Left lung (tissue), 10 donors: ENCODE results near the gene ARID5A. TPM values are rescaled to one million over a fixed set of nuclear protein-coding genes. Genes with fewer than 3 reads are reported as not detected.

Experiments used
- ATAC-seq: fragments of 200-7000 bp; cut with Tn5 transposase; one replicate; pipeline ENCODE4 v1.9.1; 2020; ENCODE audit warnings: moderate library complexity
- DNase-seq, 4 donors: peaks; one replicate each; pipeline ENCODE4 v3.0.0-alpha.2; 2013 to 2020
- H3K27ac ChIP-seq, 2 donors: fragments of 200-600 bp; sonication (generic) in 1 of 2; one replicate each; pipeline versions ENCODE4 v1.5.0 to v1.8.0; 2020 to 2021
- H3K27me3 ChIP-seq, 2 donors: fragments of 200-600 bp; sonication (generic) in 1 of 2; one replicate each; pipeline versions ENCODE4 v1.5.0 to v1.8.0; 2020 to 2021
- H3K36me3 ChIP-seq, 2 donors: fragments of 200-600 bp; sonication (generic) in 1 of 2; one replicate each; pipeline versions ENCODE4 v1.5.0 to v1.8.0; 2020 to 2021
- H3K4me1 ChIP-seq, 2 donors: fragments of 200-600 bp; one replicate each; pipeline ENCODE4 v1.8.0; 2021
- H3K4me3 ChIP-seq, 2 donors: fragments of 200-600 bp; sonication (generic) in 1 of 2; one replicate each; pipeline versions ENCODE4 v1.5.0 to v1.8.0; 2020 to 2021; ENCODE audit warnings: mild to moderate bottlenecking in 1 of 2
- H3K9me3 ChIP-seq, 2 donors: fragments of 200-600 bp; sonication (generic) in 1 of 2; one replicate each; pipeline versions ENCODE4 v1.5.0 to v1.8.0; 2020 to 2021
- CTCF ChIP-seq, 2 donors: fragments of 200-600 bp; sonication (generic) in 1 of 2; IDR thresholded peaks; one replicate each; pipeline versions ENCODE4 v1.5.0 to v1.8.0; 2021; ENCODE audit warnings: antibody characterized with exemption in 2 of 2
- intact Hi-C, 2 donors: fragments of 100-400 bp; cut with DNase I; formaldehyde crosslinking; loops; one replicate each; pipeline versions ENCODE4 v1.11.2 to v1.14.2; 2022
- polyA plus RNA-seq, 6 donors: library from polyadenylated mRNA; unstranded; fragments of 120-200 nt; gene quantifications; one replicate each; pipeline ENCODE4 v1.2.1, GENCODE V29; 2013; ENCODE audit not compliant: insufficient read length in 6 of 6
- total RNA-seq, 2 donors: library from RNA; stranded (reverse); fragmentation: NEBNext Ultra II Directional; extraction: Animal tissue kit (Norgen Biotek cat#: 25700); gene quantifications; one replicate each; pipeline ENCODE4 v1.2.1, GENCODE V29; 2021
- donor health status: DM: no; HTN: yes; CAD: no.
- donor health status: DM: no; HTN: no; CAD: no.

ARID5A gene
- total and polyA plus RNA-seq, 8 donors: 6.6 to 30.9 (median 7.5) TPM

GRCh38 chr2:96532641-96533291 lies 3.8 kb upstream of the ARID5A start:
- intact Hi-C loops: no loop called here
- no peak for TF ChIP-seq CTCF (IDR thresholded peaks at IDR 0.05)

GRCh38 chr2:96533292-96534073 lies 3.1 kb upstream of the ARID5A start:
- Histone ChIP-seq H3K27me3 (no peaks in the 10 kb centered on the region), H3K4me3 (no peak overlapping the region), H3K27ac (peak overlapping the region; percentile 86), H3K4me1 (peaks cover 40 to 89% of the 10 kb centered on the region in 2 donors), H3K36me3 (no peaks in the 10 kb centered on the region), H3K9me3 (no peaks in the 10 kb centered on the region)
- DNase-seq: peak in 2 of 4 donors; percentile 85 to 88
- peak; percentile 15 for ATAC-seq
- intact Hi-C loops: no loop called here
- TF ChIP-seq CTCF (IDR thresholded peaks at IDR 0.05): no peak

More at GRCh38 chr2:96532641-96533291, 3.8 kb upstream of the ARID5A start:
- no peak for DNase-seq
- Histone ChIP-seq H3K36me3 (no peaks in the 10 kb centered on the region), H3K4me1 (peaks cover 42 to 89% of the 10 kb centered on the region in 2 donors), H3K27ac (peak overlapping the region; percentile 86), H3K27me3 (no peaks in the 10 kb centered on the region), H3K9me3 (no peaks in the 10 kb centered on the region), H3K4me3 (no peak overlapping the region)
- ATAC-seq: no peak

- H3K27me3 ChIP-seq: no peaks in the 10 kb centered on the region
- H3K27ac ChIP-seq: peak overlapping the region; percentile 86
- H3K4me3 ChIP-seq: no peak overlapping the region
- H3K36me3 ChIP-seq: no peaks in the 10 kb centered on the region
- no peaks in the 10 kb centered on the region for H3K9me3 ChIP-seq
- intact Hi-C loops: no loop called here
- no peak for DNase-seq
- ATAC-seq: no peak
- H3K4me1 ChIP-seq: peaks cover 42 to 89% of the 10 kb centered on the region in 2 donors
- no peak for TF ChIP-seq CTCF (IDR thresholded peaks at IDR 0.05)
Observed at GRCh38 chr2:96534141-96534540, 2.4 kb upstream of the ARID5A start.

GRCh38 chr2:96534701-96535181 lies 1.8 kb upstream of the ARID5A start:
- intact Hi-C loops: no loop called here
- H3K4me1 ChIP-seq: peaks cover 47 to 89% of the 10 kb centered on the region in 2 donors
- ATAC-seq (no peak), DNase-seq (peak in 1 of 4 donors; percentile 39)
- no peaks in the 10 kb centered on the region for H3K36me3 ChIP-seq
- no peak for TF ChIP-seq CTCF (IDR thresholded peaks at IDR 0.05)
- H3K27ac ChIP-seq: no peak overlapping the region
- no peak overlapping the region for H3K4me3 ChIP-seq
- no peaks in the 10 kb centered on the region for H3K9me3 ChIP-seq
- no peaks in the 10 kb centered on the region for H3K27me3 ChIP-seq

GRCh38 chr2:96535331-96535730 lies 1.2 kb upstream of the ARID5A start:
- no peak for TF ChIP-seq CTCF (IDR thresholded peaks at IDR 0.05)
- no peaks in the 10 kb centered on the region for H3K9me3 ChIP-seq
- no peaks in the 10 kb centered on the region for H3K27me3 ChIP-seq
- no peak for ATAC-seq
- peaks cover 47 to 89% of the 10 kb centered on the region in 2 donors for H3K4me1 ChIP-seq
- H3K36me3 ChIP-seq: no peaks in the 10 kb centered on the region
- H3K4me3 ChIP-seq: no peak overlapping the region
- H3K27ac ChIP-seq: no peak overlapping the region
- DNase-seq: no peak
- intact Hi-C loops: no loop called here
